OCI-LY7 (cell line): ENCODE measurements around the gene IDNK. TPM values are rescaled to one million over a fixed set of nuclear protein-coding genes. Genes with fewer than 3 reads are reported as not detected.

ENCODE experiments used
- BruUV-seq: library from RNA; stranded (reverse); fragments of 400-500 nt; replicated peaks from 2 replicates; lab custom pipeline; 2021; lab: Mats Ljungman, UMichigan
- CTCF ChIA-PET: fragments of 300-600 bp; sonication (Branson Sonifier 250); formaldehyde crosslinking; loops from one replicate; lab custom pipeline; 2022; ENCODE audit warnings: antibody characterized with exemption; ENCODE audit not compliant: unreplicated experiment; lab: Charles Lee
- POLR2A ChIA-PET: fragments of 300-600 bp; sonication (Branson Sonifier 250); formaldehyde crosslinking; loops from one replicate; lab custom pipeline; 2022; ENCODE audit warnings: antibody characterized with exemption; lab: Charles Lee
- DNase-seq: peaks from one replicate; pipeline ENCODE4 v3.0.0-alpha.2; 2015; ENCODE audit warnings: low spot score
- H2AFZ ChIP-seq: fragments of 200-600 bp; sonication (generic), shearing (Covaris generic); 2 replicates; pipeline ENCODE4 v1.6.1; 2014; ENCODE audit warnings: mild to moderate bottlenecking, antibody characterized with exemption, low read length, moderate library complexity
- H3K27ac ChIP-seq: fragments of 200-600 bp; sonication (generic); 2 replicates; pipeline ENCODE4 v1.5.1; 2014; ENCODE audit warnings: mixed run types, low read depth, mild to moderate bottlenecking, moderate library complexity, low read length, inconsistent platforms; ENCODE audit not compliant: poor library complexity, severe bottlenecking
- H3K36me3 ChIP-seq: fragments of 200-600 bp; sonication (generic); 2 replicates; pipeline ENCODE4 v1.6.1; 2014; ENCODE audit warnings: mild to moderate bottlenecking, antibody characterized with exemption, low read length, moderate library complexity, mixed read lengths; ENCODE audit not compliant: insufficient read depth
- H3K4me1 ChIP-seq: fragments of 200-600 bp; sonication (generic); 2 replicates; pipeline ENCODE4 v1.5.1; 2014; ENCODE audit warnings: mild to moderate bottlenecking, low read length; ENCODE audit not compliant: insufficient read depth, poor library complexity, severe bottlenecking
- H3K4me2 ChIP-seq: fragments of 200-600 bp; sonication (generic); 2 replicates; pipeline ENCODE4 v1.6.1; 2014; ENCODE audit warnings: mild to moderate bottlenecking, low read length
- H3K4me3 ChIP-seq: fragments of 200-600 bp; sonication (generic); 2 replicates; pipeline ENCODE4 v1.5.1; 2014; ENCODE audit warnings: mild to moderate bottlenecking, low read depth, low read length; ENCODE audit not compliant: poor library complexity, severe bottlenecking
- H3K79me2 ChIP-seq: fragments of 200-600 bp; sonication (generic); 2 replicates; pipeline ENCODE4 v1.6.1; 2016; ENCODE audit warnings: low read depth, mild to moderate bottlenecking, low read length, moderate library complexity, mixed read lengths; ENCODE audit not compliant: insufficient read depth
- H3K9me2 ChIP-seq: fragments of 200-600 bp; sonication (generic); 2 replicates; pipeline ENCODE4 v1.6.1; 2016; ENCODE audit warnings: mild to moderate bottlenecking, low read length, mixed read lengths; ENCODE audit not compliant: insufficient read depth
- H3K9me3 ChIP-seq: fragments of 200-600 bp; sonication (generic); 2 replicates; pipeline ENCODE4 v1.6.1; 2014; ENCODE audit warnings: mild to moderate bottlenecking, mixed run types, low read length, mixed read lengths
- H4K20me1 ChIP-seq: fragments of 200-600 bp; sonication (generic); 2 replicates; pipeline ENCODE4 v1.6.1; 2014; ENCODE audit warnings: mild to moderate bottlenecking, antibody characterized with exemption, low read length, moderate library complexity, mixed read lengths; ENCODE audit not compliant: insufficient read depth
- EZH2phosphoT487 ChIP-seq: fragments of 200-600 bp; sonication (generic); IDR thresholded peaks from 2 replicates; pipeline ENCODE4 v1.6.1; 2018; ENCODE audit warnings: low read depth, borderline replicate concordance, mild to moderate bottlenecking, mixed run types, antibody characterized with exemption, low read length, moderate library complexity, mixed read lengths
- intact Hi-C: fragments of 100-400 bp; cut with micrococcal nuclease; formaldehyde crosslinking; loops from one replicate; pipeline ENCODE4 v1.10.0; 2022; ENCODE audit not compliant: unreplicated experiment
- total RNA-seq, 2 experiments: library from RNA; depleted of rRNA in 1 of 2; stranded (reverse); fragments of >200 nt in 1 of 2; shearing (Covaris generic) in 1 of 2; gene quantifications; 2 replicates each; pipeline ENCODE4 v1.2.3, GENCODE V29; 2014 to 2022
- TF ChIP-seq, protein P1 (sequence below): fragments of 200-600 bp; sonication (generic); conservative IDR thresholded peaks from 2 replicates; pipeline ENCODE4 v1.5.1; 2014; ENCODE audit warnings: mild to moderate bottlenecking, antibody characterized with exemption, low read length, moderate library complexity, mixed read lengths

Gene IDNK
- total RNA-seq, 2 experiments from 2014 or later: 3.7 to 8.2 TPM

DNA sequence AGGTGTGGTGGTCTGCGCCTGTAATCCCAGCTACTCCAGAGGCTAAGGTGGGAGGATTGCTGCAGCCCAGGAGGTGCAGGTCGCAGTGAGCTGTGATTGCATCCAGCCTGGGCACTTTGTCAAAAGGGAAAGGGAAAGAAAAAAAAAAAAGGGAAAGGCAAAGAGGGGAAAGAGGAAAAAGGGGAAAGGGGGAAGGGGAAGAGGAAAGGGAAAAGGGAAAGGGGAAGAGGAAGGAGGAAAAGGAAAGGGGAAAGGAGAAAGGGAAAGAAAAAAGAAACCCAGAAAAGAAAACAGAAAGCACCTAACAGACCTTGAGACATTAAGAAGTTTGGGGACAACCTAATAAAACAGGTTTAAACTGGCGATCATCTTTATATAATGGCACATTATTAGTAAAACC lies 40.0 kb downstream of the IDNK start:
- Histone ChIP-seq H3K4me2 (no peak overlapping the region), H3K36me3 (peaks cover 97% of the 10 kb centered on the region), H3K9me2 (no peaks in the 10 kb centered on the region), H3K79me2 (peaks cover 12% of the 10 kb centered on the region), H4K20me1 (0 out of 2 replicates have a peak, but pooled peaks cover 4% of the 10 kb centered on the region), H2AFZ (no peak overlapping the region), H3K9me3 (no peaks in the 10 kb centered on the region), H3K27ac (no peak overlapping the region), H3K4me3 (no peak overlapping the region), H3K4me1 (peaks cover 24% of the 10 kb centered on the region)
- POLR2A ChIA-PET: interaction anchor here (1.0 to 2.2 kb wide), 3 partner anchors 23 to 39 kb away, joined by 5 to 10 read pairs (median 9); partner anchors contain the start of gene IDNK
- DNase-seq: no peak
- no peak for TF ChIP-seq EZH2phosphoT487
- TF ChIP-seq, protein P1, sequence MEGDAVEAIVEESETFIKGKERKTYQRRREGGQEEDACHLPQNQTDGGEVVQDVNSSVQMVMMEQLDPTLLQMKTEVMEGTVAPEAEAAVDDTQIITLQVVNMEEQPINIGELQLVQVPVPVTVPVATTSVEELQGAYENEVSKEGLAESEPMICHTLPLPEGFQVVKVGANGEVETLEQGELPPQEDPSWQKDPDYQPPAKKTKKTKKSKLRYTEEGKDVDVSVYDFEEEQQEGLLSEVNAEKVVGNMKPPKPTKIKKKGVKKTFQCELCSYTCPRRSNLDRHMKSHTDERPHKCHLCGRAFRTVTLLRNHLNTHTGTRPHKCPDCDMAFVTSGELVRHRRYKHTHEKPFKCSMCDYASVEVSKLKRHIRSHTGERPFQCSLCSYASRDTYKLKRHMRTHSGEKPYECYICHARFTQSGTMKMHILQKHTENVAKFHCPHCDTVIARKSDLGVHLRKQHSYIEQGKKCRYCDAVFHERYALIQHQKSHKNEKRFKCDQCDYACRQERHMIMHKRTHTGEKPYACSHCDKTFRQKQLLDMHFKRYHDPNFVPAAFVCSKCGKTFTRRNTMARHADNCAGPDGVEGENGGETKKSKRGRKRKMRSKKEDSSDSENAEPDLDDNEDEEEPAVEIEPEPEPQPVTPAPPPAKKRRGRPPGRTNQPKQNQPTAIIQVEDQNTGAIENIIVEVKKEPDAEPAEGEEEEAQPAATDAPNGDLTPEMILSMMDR: no peak
- BruUV-seq: no TSS peak
- intact Hi-C loops: no loop called here
- CTCF ChIA-PET: no interaction called here

DNA sequence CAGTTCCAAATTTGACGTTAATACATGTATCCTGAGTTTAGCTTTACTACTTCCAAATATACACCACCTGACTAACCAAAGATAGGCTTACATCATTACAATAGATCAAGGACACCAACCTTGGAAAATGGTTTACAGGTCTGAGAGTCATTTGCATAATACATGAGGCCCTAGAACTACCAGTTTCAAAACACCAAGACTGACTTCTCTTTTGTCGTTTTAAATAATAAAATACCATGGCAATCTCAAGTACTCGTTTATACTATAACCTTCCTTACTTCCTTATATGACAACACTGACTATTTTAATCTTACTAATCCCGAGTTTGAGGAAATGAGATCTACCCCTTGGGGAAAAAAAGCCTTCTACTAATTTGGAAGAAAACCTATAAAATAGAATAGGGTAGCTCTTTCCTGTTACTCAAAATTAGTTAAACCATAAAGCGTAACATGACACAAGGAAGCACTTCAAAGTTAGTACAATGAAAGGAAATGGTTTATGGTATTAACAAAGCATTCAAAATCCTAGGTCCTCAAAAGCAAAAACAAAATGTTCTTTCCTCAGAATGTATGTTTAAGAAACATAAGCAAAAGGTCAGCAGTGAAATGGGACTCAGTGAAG lies 42.7 kb downstream of the IDNK start:
- Histone ChIP-seq H3K36me3 (peaks cover 97% of the 10 kb centered on the region), H3K4me3 (no peak overlapping the region), H3K27ac (peak overlapping the region; percentile 27), H3K4me2 (peak overlapping the region; percentile 35; the same call in 1 of the 2 replicates), H2AFZ (no peak overlapping the region), H3K9me2 (no peaks in the 10 kb centered on the region), H3K4me1 (peaks cover 24% of the 10 kb centered on the region), H4K20me1 (0 out of 2 replicates have a peak, but pooled peaks cover 8% of the 10 kb centered on the region), H3K79me2 (peaks cover 12% of the 10 kb centered on the region; the same call in 1 of the 2 replicates), H3K9me3 (no peaks in the 10 kb centered on the region)
- ChIA-PET CTCF (interaction anchor here (1.2 kb wide), 1 partner anchor 8 kb away, joined by 3 read pairs; no protein-coding TSS in a partner anchor), POLR2A (interaction anchor here (1.0 to 1.4 kb wide), 4 partner anchors 9 to 34 kb away, joined by 3 to 5 read pairs (median 3); no protein-coding TSS in a partner anchor)
- BruUV-seq: no TSS peak
- no peak for DNase-seq
- intact Hi-C loops: no loop called here
- TF ChIP-seq EZH2phosphoT487: no peak
- TF ChIP-seq, protein P1: no peak

DNA sequence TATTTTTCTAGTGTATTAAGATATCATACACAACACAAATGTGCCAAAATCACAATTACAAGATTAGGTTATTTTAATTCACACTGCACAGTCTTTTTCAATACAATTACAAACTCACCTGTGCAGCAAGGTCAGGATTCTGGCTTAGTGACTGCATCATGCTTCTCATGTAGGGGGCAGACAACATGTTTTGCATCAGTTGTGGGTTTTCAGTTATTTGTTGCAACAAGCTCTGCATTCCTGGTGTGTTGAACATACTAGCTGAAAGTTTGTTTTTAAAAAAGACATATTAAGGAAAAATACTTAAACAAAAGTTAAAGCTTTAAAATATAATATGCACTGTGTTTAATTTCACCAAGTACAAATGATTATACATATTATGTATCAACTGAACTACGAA lies 46.1 kb downstream of the IDNK start:
- no TSS peak for BruUV-seq
- Histone ChIP-seq H3K27ac (no peak overlapping the region), H3K79me2 (peaks cover 12% of the 10 kb centered on the region; the same call in 1 of the 2 replicates), H3K36me3 (peaks cover 95% of the 10 kb centered on the region), H3K4me3 (no peak overlapping the region), H3K9me3 (no peaks in the 10 kb centered on the region), H3K4me1 (peaks cover 24% of the 10 kb centered on the region), H3K4me2 (no peak overlapping the region), H4K20me1 (0 out of 2 replicates have a peak, but pooled peaks cover 8% of the 10 kb centered on the region), H3K9me2 (no peaks in the 10 kb centered on the region), H2AFZ (no peak overlapping the region)
- intact Hi-C loops: no loop called here
- TF ChIP-seq EZH2phosphoT487: no peak
- TF ChIP-seq, protein P1: no peak
- no peak for DNase-seq
- ChIA-PET POLR2A (interaction anchor here (1.0 to 1.4 kb wide), 5 partner anchors 8 to 40 kb away, joined by 3 to 5 read pairs (median 4); no protein-coding TSS in a partner anchor), CTCF (no interaction called here)
